Muscle layer of duodenum (tissue), 2 donors: ENCODE data around the gene UBE2E1.

Experiments used
- H3K27ac ChIP-seq: one replicate; pipeline ENCODE4 v1.7.0; 2013; ENCODE audit warnings: mild to moderate bottlenecking, low read length
- H3K27me3 ChIP-seq: one replicate; pipeline ENCODE4 v1.7.0; 2013; ENCODE audit warnings: low read depth, mild to moderate bottlenecking, control low read depth, low read length
- H3K36me3 ChIP-seq, 2 donors: one replicate each; pipeline ENCODE4 v1.7.0; 2013; ENCODE audit warnings: low read length in 2 of 2, control low read depth in 1 of 2, mild to moderate bottlenecking in 1 of 2; ENCODE audit not compliant: insufficient read depth in 2 of 2, control insufficient read depth in 1 of 2
- H3K4me1 ChIP-seq, 2 donors: one replicate each; pipeline ENCODE4 v1.7.0; 2013; ENCODE audit warnings: low read length in 2 of 2, mild to moderate bottlenecking in 2 of 2, control low read depth in 1 of 2, moderate library complexity in 1 of 2; ENCODE audit not compliant: insufficient read depth in 2 of 2, control insufficient read depth in 1 of 2
- H3K4me3 ChIP-seq, 2 donors: one replicate each; pipeline ENCODE4 v1.7.0; 2013; ENCODE audit warnings: low read length in 2 of 2, low read depth in 1 of 2, mild to moderate bottlenecking in 1 of 2
- H3K9me3 ChIP-seq, 2 donors: one replicate each; pipeline ENCODE4 v1.7.0; 2013; ENCODE audit warnings: low read length in 2 of 2, control low read depth in 1 of 2, mild to moderate bottlenecking in 1 of 2; ENCODE audit not compliant: control insufficient read depth in 1 of 2
- donor health status: healthy.

Gene UBE2E1

DNA sequence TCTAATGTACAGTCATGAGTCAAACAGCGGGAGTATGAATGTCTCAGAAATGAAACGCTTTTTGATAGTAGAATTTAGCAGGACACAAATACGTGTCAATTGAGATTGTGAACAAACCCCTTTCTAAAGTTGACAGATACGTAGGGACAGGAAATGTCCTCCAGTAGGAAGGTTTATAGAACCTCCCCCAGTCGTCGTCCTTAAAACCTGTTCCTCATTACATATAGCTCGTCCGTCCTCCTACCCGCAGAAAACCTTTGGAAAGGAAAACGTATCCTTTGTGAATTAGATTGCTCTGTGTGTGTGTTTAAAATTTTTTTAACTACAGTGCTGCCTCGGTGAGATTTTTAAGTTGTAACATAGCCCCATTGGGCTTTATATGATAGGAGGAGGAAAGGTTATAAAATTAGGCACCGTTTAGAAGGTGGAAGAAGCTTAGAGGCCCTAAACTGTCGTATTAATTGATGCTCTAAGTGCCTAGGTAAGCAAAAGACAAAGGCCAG is 4.1 kb downstream of the UBE2E1 start:
- peak overlapping the region; percentile 81 for H3K27ac ChIP-seq
- H3K9me3 ChIP-seq: no peaks in the 10 kb centered on the region
- H3K36me3 ChIP-seq: no peaks in the 10 kb centered on the region
- H3K27me3 ChIP-seq: no peaks in the 10 kb centered on the region
- peaks cover 9 to 26% of the 10 kb centered on the region in 2 donors for H3K4me1 ChIP-seq
- H3K4me3 ChIP-seq: peak overlapping the region; percentile 70 to 75

DNA sequence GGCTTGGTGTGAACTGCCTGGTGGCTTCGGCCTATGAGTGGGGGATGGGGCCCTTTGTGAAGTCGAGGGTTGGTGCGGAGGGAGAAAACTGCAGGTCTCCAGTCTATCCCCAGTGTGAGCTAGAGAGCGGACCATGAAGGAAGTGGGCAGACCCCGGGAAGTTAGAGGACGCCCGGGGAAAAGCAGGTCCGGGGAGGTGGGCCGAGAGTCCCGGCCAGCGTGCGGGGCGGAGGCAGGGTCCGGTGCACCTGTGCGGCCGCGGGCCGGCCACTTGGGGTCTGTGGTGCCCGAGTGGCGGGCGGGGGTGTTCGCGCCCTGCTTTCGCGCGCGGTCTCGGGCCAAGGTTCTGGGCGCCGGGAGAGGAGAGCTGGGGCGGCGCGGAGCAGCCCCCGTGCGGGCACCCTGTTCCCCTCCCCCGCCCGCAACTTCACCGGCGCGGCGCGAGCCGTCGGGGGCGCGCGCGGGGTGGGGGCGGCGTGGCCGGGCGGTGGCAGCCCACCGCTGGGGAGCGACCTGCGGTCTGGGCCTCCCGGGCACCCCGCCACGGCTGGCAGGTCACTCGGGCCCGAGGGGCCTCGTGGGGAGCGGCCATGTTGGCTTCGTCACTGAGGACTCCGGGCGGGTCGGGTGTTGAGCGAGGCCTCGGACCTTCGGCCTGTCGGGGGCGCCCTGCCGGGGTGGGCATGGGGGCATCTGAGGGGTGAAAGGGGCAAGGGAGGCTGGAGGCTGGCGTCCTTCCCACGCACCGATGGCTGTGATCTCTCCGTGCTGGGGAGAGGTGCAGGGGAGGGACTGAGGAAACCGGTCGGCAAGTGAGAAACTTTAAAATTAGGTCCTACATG is 4.8 kb downstream of the UBE2E1 start:
- Histone ChIP-seq H3K9me3 (no peaks in the 10 kb centered on the region), H3K27me3 (no peaks in the 10 kb centered on the region), H3K4me1 (peaks cover 9 to 29% of the 10 kb centered on the region in 2 donors), H3K27ac (peak overlapping the region; percentile 81), H3K36me3 (no peaks in the 10 kb centered on the region), H3K4me3 (peak overlapping the region; percentile 70 to 75)

GRCh38 chr3:23811185-23811527 is 5.4 kb downstream of the UBE2E1 start:
- Histone ChIP-seq H3K36me3 (no peaks in the 10 kb centered on the region), H3K27ac (peak overlapping the region; percentile 67), H3K4me1 (peaks cover 9 to 33% of the 10 kb centered on the region in 2 donors), H3K4me3 (peak overlapping the region; percentile 70 to 75), H3K9me3 (no peaks in the 10 kb centered on the region), H3K27me3 (no peaks in the 10 kb centered on the region)

DNA sequence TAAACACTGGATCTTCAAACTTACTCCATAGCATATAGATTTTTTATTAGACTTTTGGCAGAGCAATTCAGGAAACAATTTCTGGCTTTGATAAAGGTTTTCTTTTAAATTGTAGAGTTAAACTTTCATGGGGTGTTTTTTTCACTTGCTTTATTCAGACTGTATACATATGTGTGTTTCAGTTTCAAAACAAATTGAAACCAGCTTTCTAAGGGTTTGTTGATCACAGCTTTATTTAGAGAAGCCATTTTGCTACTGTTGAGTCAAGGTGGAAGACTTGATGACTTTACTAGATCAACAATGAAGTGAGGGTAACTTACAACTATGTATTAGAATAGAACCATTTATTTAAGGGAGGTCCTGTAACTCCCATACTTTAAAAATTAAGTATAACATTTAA is 6.2 kb downstream of the UBE2E1 start:
- Histone ChIP-seq H3K27me3 (no peaks in the 10 kb centered on the region), H3K9me3 (no peaks in the 10 kb centered on the region), H3K27ac (no peak overlapping the region), H3K4me1 (peaks cover 9 to 33% of the 10 kb centered on the region in 2 donors), H3K4me3 (no peak overlapping the region), H3K36me3 (no peaks in the 10 kb centered on the region)

GRCh38 chr3:23815879-23816278 is 10.1 kb downstream of the UBE2E1 start:
- H3K4me3 ChIP-seq: no peak overlapping the region
- H3K27ac ChIP-seq: no peak overlapping the region
- H3K27me3 ChIP-seq: no peaks in the 10 kb centered on the region
- H3K9me3 ChIP-seq: no peaks in the 10 kb centered on the region
- H3K4me1 ChIP-seq: peaks cover 3 to 30% of the 10 kb centered on the region in 2 donors
- no peaks in the 10 kb centered on the region for H3K36me3 ChIP-seq

DNA sequence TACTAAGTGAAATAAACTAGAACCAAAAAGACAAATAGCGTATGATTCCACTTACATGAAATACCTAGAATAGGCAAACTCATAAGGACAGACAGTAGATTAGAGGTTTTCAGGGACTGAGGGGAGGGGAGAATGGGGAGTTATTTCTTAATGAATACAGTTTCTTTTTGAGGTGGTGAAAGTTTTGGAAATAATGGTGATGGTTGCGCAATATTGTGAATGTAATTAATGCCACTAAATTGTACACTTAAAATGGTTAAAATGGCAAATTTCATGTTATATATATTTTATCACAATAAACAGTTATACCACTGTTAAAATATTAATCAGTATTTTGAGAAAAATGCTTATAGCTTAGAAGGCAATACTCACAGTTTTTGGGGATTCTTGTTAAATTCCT is 11.0 kb downstream of the UBE2E1 start:
- H3K27me3 ChIP-seq: no peaks in the 10 kb centered on the region
- no peak overlapping the region for H3K4me3 ChIP-seq
- H3K9me3 ChIP-seq: no peaks in the 10 kb centered on the region
- peaks cover 0 to 25% of the 10 kb centered on the region in 2 donors for H3K4me1 ChIP-seq
- no peak overlapping the region for H3K27ac ChIP-seq
- H3K36me3 ChIP-seq: no peaks in the 10 kb centered on the region

DNA sequence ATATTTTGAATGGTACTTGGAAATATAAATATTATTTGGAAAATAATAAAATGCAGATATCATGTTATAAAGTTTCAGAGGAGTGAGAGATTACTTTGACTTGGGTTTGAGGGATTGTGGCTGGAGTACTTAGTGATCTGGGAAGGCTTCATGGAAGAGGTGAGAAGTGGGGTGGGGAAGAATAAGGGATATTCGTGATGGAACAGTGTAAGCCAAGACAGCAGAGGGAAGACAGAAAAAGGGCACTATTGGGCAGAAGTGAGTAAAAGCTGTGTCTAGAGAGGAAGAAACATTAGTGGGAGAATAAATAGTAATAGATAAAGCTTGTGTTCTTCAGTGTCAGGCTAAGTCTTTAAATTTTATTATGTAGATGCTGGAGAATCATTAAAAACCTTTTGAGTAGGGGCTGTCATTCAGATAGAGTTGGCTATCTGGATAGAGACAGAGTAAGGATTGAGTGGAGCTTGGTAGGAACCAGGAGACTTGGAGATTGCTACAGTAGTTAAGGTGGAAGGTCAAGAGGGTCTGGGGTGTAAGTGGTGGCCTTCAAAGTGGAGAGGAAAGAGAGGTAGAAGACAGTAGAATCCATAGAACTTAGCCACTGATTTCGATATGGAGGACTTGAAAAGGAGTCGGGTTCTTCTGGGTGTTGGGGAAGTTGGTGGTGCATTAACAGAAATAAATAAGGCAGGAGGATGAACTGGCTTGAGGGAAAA is 11.9 kb downstream of the UBE2E1 start:
- H3K36me3 ChIP-seq: no peaks in the 10 kb centered on the region
- H3K27ac ChIP-seq: no peak overlapping the region
- H3K9me3 ChIP-seq: no peaks in the 10 kb centered on the region
- H3K27me3 ChIP-seq: no peaks in the 10 kb centered on the region
- H3K4me1 ChIP-seq: peaks cover 0 to 19% of the 10 kb centered on the region in 2 donors
- no peak overlapping the region for H3K4me3 ChIP-seq

GRCh38 chr3:23819599-23820360 is 14.0 kb downstream of the UBE2E1 start:
- no peaks in the 10 kb centered on the region for H3K36me3 ChIP-seq
- no peaks in the 10 kb centered on the region for H3K9me3 ChIP-seq
- peaks cover 0 to 27% of the 10 kb centered on the region in 2 donors for H3K4me1 ChIP-seq
- H3K27me3 ChIP-seq: no peaks in the 10 kb centered on the region
- H3K27ac ChIP-seq: no peak overlapping the region
- H3K4me3 ChIP-seq: no peak overlapping the region

GRCh38 chr3:23820888-23821287 is 15.1 kb downstream of the UBE2E1 start:
- Histone ChIP-seq H3K4me3 (no peak overlapping the region), H3K4me1 (peaks cover 0 to 24% of the 10 kb centered on the region in 2 donors), H3K27me3 (no peaks in the 10 kb centered on the region), H3K9me3 (no peaks in the 10 kb centered on the region), H3K36me3 (no peaks in the 10 kb centered on the region), H3K27ac (no peak overlapping the region)

DNA sequence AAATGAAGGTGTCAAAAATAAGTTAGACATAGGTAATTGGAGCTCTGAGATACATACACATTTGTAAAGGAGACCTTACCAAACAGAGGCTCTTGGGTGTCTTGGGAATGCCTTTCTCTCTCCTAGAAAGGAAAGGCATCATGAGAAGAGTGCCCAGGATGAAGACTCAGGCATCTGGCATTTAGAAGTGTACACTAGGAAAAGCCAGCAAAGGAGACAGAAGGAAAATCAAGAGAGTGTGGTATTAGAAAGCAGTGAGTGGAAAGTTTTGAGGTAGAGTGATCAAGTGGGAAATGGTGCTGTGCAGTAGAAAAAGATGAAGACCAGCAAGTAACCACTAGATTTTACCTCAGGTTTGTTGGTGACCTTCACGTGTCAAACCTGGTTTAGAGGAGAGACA is 16.1 kb downstream of the UBE2E1 start:
- H3K9me3 ChIP-seq: no peaks in the 10 kb centered on the region
- peaks cover 0 to 33% of the 10 kb centered on the region in 2 donors for H3K4me1 ChIP-seq
- H3K27me3 ChIP-seq: no peaks in the 10 kb centered on the region
- no peaks in the 10 kb centered on the region for H3K36me3 ChIP-seq
- no peak overlapping the region for H3K27ac ChIP-seq
- H3K4me3 ChIP-seq: no peak overlapping the region

DNA sequence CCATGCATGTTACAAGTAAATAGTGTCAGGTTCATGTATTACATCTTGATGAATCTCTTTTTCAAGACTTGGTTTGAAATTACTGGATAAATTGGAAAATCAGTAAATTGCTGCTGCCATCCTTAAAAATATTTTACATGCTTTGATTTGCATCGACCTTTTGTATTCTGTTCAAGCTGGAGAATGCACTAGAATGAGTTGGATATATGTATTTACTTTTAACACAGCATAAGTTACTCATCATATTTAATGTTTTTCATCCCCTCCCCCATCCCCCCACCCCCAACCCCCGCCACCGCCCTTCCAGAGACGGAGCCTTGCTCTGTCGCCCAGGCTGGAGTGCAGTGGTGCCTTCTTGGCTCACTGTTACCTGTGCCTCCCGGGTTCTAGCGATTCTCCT is 16.8 kb downstream of the UBE2E1 start:
- H3K4me3 ChIP-seq: no peak overlapping the region
- H3K36me3 ChIP-seq: no peaks in the 10 kb centered on the region
- H3K9me3 ChIP-seq: no peaks in the 10 kb centered on the region
- no peak overlapping the region for H3K27ac ChIP-seq
- no peaks in the 10 kb centered on the region for H3K27me3 ChIP-seq
- H3K4me1 ChIP-seq: peaks cover 0 to 34% of the 10 kb centered on the region in 2 donors
